SK-N-SH (cell line): ENCODE results near the gene ELOVL6.

Experiments used
- CTCF ChIP-seq: fragments of 200-600 bp; sonication (generic); IDR thresholded peaks from 2 replicates; pipeline ENCODE4 v1.6.1; 2017; ENCODE audit warnings: antibody characterized with exemption, mild to moderate bottlenecking, moderate library complexity
- RAD21 ChIP-seq: IDR thresholded peaks from 2 replicates; pipeline ENCODE4 v1.6.1; 2012; ENCODE audit warnings: mild to moderate bottlenecking, low read length
- RFX5 ChIP-seq: IDR thresholded peaks from 2 replicates; pipeline ENCODE4 v1.6.1; 2012; ENCODE audit warnings: mild to moderate bottlenecking, improper control_type of control experiment, low read length
- YY1 ChIP-seq: IDR thresholded peaks from 2 replicates; pipeline ENCODE4 v1.4.0; 2012; ENCODE audit warnings: low read depth, mild to moderate bottlenecking
- TF ChIP-seq, protein P1 (sequence below): IDR thresholded peaks from 2 replicates; pipeline ENCODE4 v1.6.1; 2012; ENCODE audit warnings: mild to moderate bottlenecking, low read depth, low read length, moderate library complexity

DNA sequence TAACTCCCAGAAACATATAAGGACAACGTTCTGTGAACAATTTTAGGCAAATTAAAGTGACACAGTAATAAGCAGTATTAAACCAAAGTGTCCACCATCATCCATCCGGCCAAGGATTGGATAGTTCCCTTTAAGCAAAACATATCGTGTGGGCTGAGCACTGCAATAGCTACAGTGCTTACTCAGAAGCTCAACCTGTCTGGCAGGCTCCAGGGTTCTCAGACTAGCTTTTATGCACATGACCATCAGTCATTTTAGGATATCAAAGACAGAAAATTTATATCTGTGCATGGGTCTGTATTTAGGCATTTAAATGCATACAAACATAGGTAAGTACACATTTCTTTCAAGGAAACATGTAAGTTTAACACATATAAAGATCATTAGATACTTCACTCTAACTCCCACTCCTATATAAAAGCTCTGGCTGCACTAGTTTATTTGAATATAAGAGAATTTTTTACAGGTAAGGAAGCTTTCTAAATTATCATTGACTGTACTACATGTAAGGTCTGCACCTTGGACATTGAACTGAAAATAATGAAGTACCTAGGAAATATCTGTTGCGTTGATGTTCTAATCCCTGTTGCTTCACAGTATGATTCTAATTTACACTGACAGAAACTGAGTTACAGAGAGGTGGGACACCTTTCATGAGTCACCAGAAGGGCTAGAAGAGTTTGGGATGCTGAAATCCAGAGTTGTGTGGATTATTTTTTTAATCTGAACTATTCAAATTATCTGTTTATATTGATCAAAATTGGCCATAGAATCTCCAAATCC is 67.6 kb downstream of the ELOVL6 start:
- TF ChIP-seq CTCF, result no peak
- no peak for TF ChIP-seq RAD21
- TF ChIP-seq, protein P1, sequence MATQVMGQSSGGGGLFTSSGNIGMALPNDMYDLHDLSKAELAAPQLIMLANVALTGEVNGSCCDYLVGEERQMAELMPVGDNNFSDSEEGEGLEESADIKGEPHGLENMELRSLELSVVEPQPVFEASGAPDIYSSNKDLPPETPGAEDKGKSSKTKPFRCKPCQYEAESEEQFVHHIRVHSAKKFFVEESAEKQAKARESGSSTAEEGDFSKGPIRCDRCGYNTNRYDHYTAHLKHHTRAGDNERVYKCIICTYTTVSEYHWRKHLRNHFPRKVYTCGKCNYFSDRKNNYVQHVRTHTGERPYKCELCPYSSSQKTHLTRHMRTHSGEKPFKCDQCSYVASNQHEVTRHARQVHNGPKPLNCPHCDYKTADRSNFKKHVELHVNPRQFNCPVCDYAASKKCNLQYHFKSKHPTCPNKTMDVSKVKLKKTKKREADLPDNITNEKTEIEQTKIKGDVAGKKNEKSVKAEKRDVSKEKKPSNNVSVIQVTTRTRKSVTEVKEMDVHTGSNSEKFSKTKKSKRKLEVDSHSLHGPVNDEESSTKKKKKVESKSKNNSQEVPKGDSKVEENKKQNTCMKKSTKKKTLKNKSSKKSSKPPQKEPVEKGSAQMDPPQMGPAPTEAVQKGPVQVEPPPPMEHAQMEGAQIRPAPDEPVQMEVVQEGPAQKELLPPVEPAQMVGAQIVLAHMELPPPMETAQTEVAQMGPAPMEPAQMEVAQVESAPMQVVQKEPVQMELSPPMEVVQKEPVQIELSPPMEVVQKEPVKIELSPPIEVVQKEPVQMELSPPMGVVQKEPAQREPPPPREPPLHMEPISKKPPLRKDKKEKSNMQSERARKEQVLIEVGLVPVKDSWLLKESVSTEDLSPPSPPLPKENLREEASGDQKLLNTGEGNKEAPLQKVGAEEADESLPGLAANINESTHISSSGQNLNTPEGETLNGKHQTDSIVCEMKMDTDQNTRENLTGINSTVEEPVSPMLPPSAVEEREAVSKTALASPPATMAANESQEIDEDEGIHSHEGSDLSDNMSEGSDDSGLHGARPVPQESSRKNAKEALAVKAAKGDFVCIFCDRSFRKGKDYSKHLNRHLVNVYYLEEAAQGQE, result no peak
- TF ChIP-seq YY1, result no peak
- TF ChIP-seq RFX5, result no peak
